Left kidney (tissue), 2 donors: Measurements from ENCODE around the gene RAB23. TPM values are rescaled to one million over a fixed set of nuclear protein-coding genes. Genes with fewer than 3 reads are reported as not detected.
A peak's percentile ranks its signal among the peaks of the same experiment; 100 is the strongest.
"Not testable (repeated sequence)": the region's sequence is repeated elsewhere in the genome, so short reads cannot be mapped to it uniquely, and the experiment has no call there.

Source experiments
- DNase-seq: peaks from one replicate; pipeline ENCODE4 v3.0.0-alpha.2; 2013
- polyA plus RNA-seq: library from polyadenylated mRNA; unstranded; fragments of 120-200 nt; gene quantifications from one replicate; pipeline ENCODE4 v1.2.1, GENCODE V29; 2013; ENCODE audit not compliant: insufficient read length

Gene RAB23
- polyA plus RNA-seq, 1 donor: 42.0 TPM

GRCh38 chr6:57246307-57246706 lies 24.2 kb upstream of the RAB23 start:
- DNase-seq: no peak

- DNase-seq: no peak
Measured at GRCh38 chr6:57243954-57244353, 21.8 kb upstream of the RAB23 start.

GRCh38 chr6:57243526-57243925 lies 21.4 kb upstream of the RAB23 start:
- DNase-seq: not testable (repeated sequence)

GRCh38 chr6:57242505-57242904 lies 20.4 kb upstream of the RAB23 start:
- no peak for DNase-seq

GRCh38 chr6:57226221-57226620 lies 4.1 kb upstream of the RAB23 start:
- no peak for DNase-seq

GRCh38 chr6:57224769-57225515 lies 2.8 kb upstream of the RAB23 start:
- DNase-seq: no peak

- DNase-seq: no peak
Measured at GRCh38 chr6:57222743-57223077, 603 bp upstream of the RAB23 start.

- DNase-seq: peak; percentile 71
Measured at GRCh38 chr6:57221191-57221935, 744 bp downstream of the RAB23 start.

- DNase-seq: no peak
Measured at GRCh38 chr6:57220083-57220703, 1.9 kb downstream of the RAB23 start.

GRCh38 chr6:57217270-57217669 lies 4.8 kb downstream of the RAB23 start:
- DNase-seq: no peak

- DNase-seq: no peak
Measured at GRCh38 chr6:57216235-57217101, 5.6 kb downstream of the RAB23 start.

GRCh38 chr6:57215260-57215659 lies 6.8 kb downstream of the RAB23 start:
- DNase-seq: no peak

GRCh38 chr6:57210060-57210459 lies 12.0 kb downstream of the RAB23 start:
- DNase-seq: no peak

GRCh38 chr6:57209030-57209429 lies 13.1 kb downstream of the RAB23 start:
- DNase-seq: no peak

GRCh38 chr6:57207872-57208271 lies 14.2 kb downstream of the RAB23 start:
- no peak for DNase-seq

- no peak for DNase-seq
Measured at GRCh38 chr6:57207141-57207540, 15.0 kb downstream of the RAB23 start.

- no peak for DNase-seq
Measured at GRCh38 chr6:57205550-57206328, 16.4 kb downstream of the RAB23 start.

- no peak for DNase-seq
Measured at GRCh38 chr6:57201718-57202117, 20.4 kb downstream of the RAB23 start.

- DNase-seq: no peak
Measured at GRCh38 chr6:57198926-57199636, 23.0 kb downstream of the RAB23 start.

GRCh38 chr6:57195457-57195856 lies 26.6 kb downstream of the RAB23 start:
- DNase-seq: no peak

GRCh38 chr6:57193177-57193576 lies 28.9 kb downstream of the RAB23 start:
- no peak for DNase-seq
